HEK293 (cell line): ENCODE results near the gene TM7SF3.
A peak's percentile ranks its signal among the peaks of the same experiment; 100 is the strongest.

Experiments
- BCL11A ChIP-seq: fragments of 450-650 bp; formaldehyde crosslinking; IDR thresholded peaks from 2 replicates; pipeline ENCODE4 v1.5.1; 2016; ENCODE audit warnings: low read depth, missing biosample characterization, missing genetic modification characterization
- GLIS2 ChIP-seq: fragments of 450-650 bp; formaldehyde crosslinking; IDR thresholded peaks from 2 replicates; pipeline ENCODE4 v1.5.1; 2016; ENCODE audit warnings: missing biosample characterization, missing genetic modification characterization
- KLF16 ChIP-seq: fragments of 450-650 bp; formaldehyde crosslinking; IDR thresholded peaks from 2 replicates; pipeline ENCODE4 v1.5.1; 2017; ENCODE audit warnings: missing biosample characterization, missing genetic modification characterization
- KLF7 ChIP-seq: fragments of 450-650 bp; formaldehyde crosslinking; IDR thresholded peaks from 2 replicates; pipeline ENCODE4 v1.5.1; 2016; ENCODE audit warnings: missing biosample characterization, missing genetic modification characterization, borderline replicate concordance
- KLF9 ChIP-seq: fragments of 450-650 bp; formaldehyde crosslinking; IDR thresholded peaks from 2 replicates; pipeline ENCODE4 v1.5.1; 2016; ENCODE audit warnings: missing biosample characterization, missing genetic modification characterization, low read depth
- MYNN ChIP-seq: fragments of 450-650 bp; formaldehyde crosslinking; IDR thresholded peaks from 2 replicates; pipeline ENCODE4 v1.5.1; 2016; ENCODE audit warnings: missing biosample characterization, missing genetic modification characterization, borderline replicate concordance
- PRDM2 ChIP-seq: fragments of 450-650 bp; formaldehyde crosslinking; IDR thresholded peaks from 2 replicates; pipeline ENCODE4 v1.5.1; 2016; ENCODE audit warnings: missing biosample characterization, missing genetic modification characterization, borderline replicate concordance
- RBAK ChIP-seq: fragments of 450-650 bp; formaldehyde crosslinking; IDR thresholded peaks from 2 replicates; pipeline ENCODE4 v1.5.1; 2016; ENCODE audit warnings: missing biosample characterization, missing genetic modification characterization
- SP3 ChIP-seq: fragments of 450-650 bp; formaldehyde crosslinking; IDR thresholded peaks from 2 replicates; pipeline ENCODE4 v1.5.1; 2016; ENCODE audit warnings: missing biosample characterization, missing genetic modification characterization
- SP7 ChIP-seq: fragments of 450-650 bp; formaldehyde crosslinking; IDR thresholded peaks from 2 replicates; pipeline ENCODE4 v1.5.1; 2016; ENCODE audit warnings: missing biosample characterization, missing genetic modification characterization
- YY1 ChIP-seq: fragments of 450-650 bp; formaldehyde crosslinking; IDR thresholded peaks from 2 replicates; pipeline ENCODE4 v1.5.1; 2018; ENCODE audit warnings: missing biosample characterization, missing genetic modification characterization
- ZBTB17 ChIP-seq: fragments of 450-650 bp; formaldehyde crosslinking; IDR thresholded peaks from 2 replicates; pipeline ENCODE4 v1.5.1; 2016; ENCODE audit warnings: missing biosample characterization, missing genetic modification characterization
- ZBTB20 ChIP-seq: fragments of 450-650 bp; formaldehyde crosslinking; IDR thresholded peaks from 2 replicates; pipeline ENCODE4 v1.5.1; 2016; ENCODE audit warnings: missing biosample characterization, missing genetic modification characterization
- ZBTB48 ChIP-seq: fragments of 450-650 bp; formaldehyde crosslinking; IDR thresholded peaks from 2 replicates; pipeline ENCODE4 v1.5.1; 2016; ENCODE audit warnings: missing biosample characterization, missing genetic modification characterization
- ZNF114 ChIP-seq: fragments of 450-650 bp; formaldehyde crosslinking; IDR thresholded peaks from 2 replicates; pipeline ENCODE4 v1.5.0; 2017; ENCODE audit warnings: missing biosample characterization, missing genetic modification characterization
- ZNF132 ChIP-seq: fragments of 450-650 bp; formaldehyde crosslinking; IDR thresholded peaks from 2 replicates; pipeline ENCODE4 v1.5.1; 2017; ENCODE audit warnings: missing biosample characterization, missing genetic modification characterization, borderline replicate concordance
- ZNF16 ChIP-seq: fragments of 450-650 bp; formaldehyde crosslinking; IDR thresholded peaks from 2 replicates; pipeline ENCODE4 v1.5.1; 2016; ENCODE audit warnings: low read depth, missing biosample characterization, missing genetic modification characterization
- ZNF175 ChIP-seq: fragments of 450-650 bp; formaldehyde crosslinking; IDR thresholded peaks from 2 replicates; pipeline ENCODE4 v1.5.1; 2016; ENCODE audit warnings: missing biosample characterization, missing genetic modification characterization
- ZNF2 ChIP-seq: fragments of 450-650 bp; formaldehyde crosslinking; IDR thresholded peaks from 2 replicates; pipeline ENCODE4 v1.5.1; 2016; ENCODE audit warnings: missing biosample characterization, missing genetic modification characterization
- ZNF239 ChIP-seq: fragments of 450-650 bp; formaldehyde crosslinking; IDR thresholded peaks from 2 replicates; pipeline ENCODE4 v1.5.1; 2016; ENCODE audit warnings: missing biosample characterization, missing genetic modification characterization
- ZNF549 ChIP-seq: fragments of 450-650 bp; IDR thresholded peaks from 2 replicates; pipeline ENCODE4 v1.5.1; 2018; ENCODE audit warnings: missing biosample characterization, missing genetic modification characterization, mild to moderate bottlenecking, inconsistent platforms, moderate library complexity
- ZNF623 ChIP-seq: fragments of 450-650 bp; formaldehyde crosslinking; IDR thresholded peaks from 2 replicates; pipeline ENCODE4 v1.5.1; 2016; ENCODE audit warnings: missing biosample characterization, missing genetic modification characterization
- ZNF837 ChIP-seq: fragments of 450-650 bp; formaldehyde crosslinking; IDR thresholded peaks from 2 replicates; pipeline ENCODE4 v1.5.1; 2016; ENCODE audit warnings: missing biosample characterization, missing genetic modification characterization
- TF ChIP-seq, protein P1 (sequence below): fragments of 450-650 bp; formaldehyde crosslinking; IDR thresholded peaks from 2 replicates; pipeline ENCODE4 v1.5.1; 2017; ENCODE audit warnings: missing biosample characterization, missing genetic modification characterization
- TF ChIP-seq, protein P2 (sequence below): fragments of 450-650 bp; formaldehyde crosslinking; IDR thresholded peaks from 2 replicates; pipeline ENCODE4 v1.5.1; 2016; ENCODE audit warnings: missing biosample characterization, missing genetic modification characterization
- TF ChIP-seq, protein P3 (sequence below): IDR thresholded peaks from 2 replicates; pipeline ENCODE4 v1.6.1; 2011; ENCODE audit warnings: mild to moderate bottlenecking, low read depth, low read length, borderline replicate concordance
- TF ChIP-seq, protein P4 (sequence below): fragments of 450-650 bp; formaldehyde crosslinking; IDR thresholded peaks from 2 replicates; pipeline ENCODE4 v1.5.1; 2016; ENCODE audit warnings: missing biosample characterization, missing genetic modification characterization

Gene TM7SF3

DNA sequence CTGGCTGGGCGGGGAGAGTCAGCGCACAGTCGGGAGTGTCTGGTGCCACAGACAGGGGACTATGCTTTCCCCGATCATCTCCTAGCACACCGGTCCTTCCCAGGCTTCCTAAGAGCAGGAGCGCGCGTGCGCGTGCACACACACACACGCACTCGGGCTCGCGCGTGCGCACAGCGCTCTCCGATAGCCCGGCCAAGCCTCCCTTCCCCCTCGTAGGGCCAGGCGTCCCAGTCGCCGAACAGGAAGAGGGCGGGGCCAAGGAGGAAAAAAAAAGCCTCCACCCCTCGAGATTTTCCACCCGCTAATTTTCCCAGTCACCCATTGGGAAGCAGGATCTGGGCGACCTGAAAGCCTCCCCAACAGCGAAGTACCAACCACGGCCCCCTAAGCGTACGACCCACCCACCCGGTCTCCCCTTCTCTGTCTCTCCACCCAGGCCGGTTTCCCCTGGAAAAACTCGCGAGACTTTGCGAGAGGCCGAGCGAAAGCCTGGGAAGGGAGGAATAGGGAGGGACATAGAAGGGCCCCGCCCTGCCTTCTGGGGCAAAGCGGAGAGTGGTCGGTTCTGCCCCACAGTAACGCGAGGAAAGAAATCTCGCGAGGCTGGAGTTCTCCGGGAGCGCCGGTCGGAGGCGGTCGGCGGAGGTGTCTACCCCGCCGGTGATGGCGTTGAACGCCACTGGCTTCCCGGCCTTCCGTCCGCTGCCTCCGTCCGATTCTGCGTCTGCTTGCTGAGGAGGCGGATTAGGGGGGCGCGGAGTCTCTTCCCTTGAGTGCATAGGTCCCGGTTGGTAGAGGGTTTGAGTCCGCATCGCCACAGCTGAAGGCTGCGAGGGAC, 76.1 kb downstream of the TM7SF3 start, which contains the start of the genes FGFR1OP2 and INTS13 (continued):
- TF ChIP-seq, protein P1, sequence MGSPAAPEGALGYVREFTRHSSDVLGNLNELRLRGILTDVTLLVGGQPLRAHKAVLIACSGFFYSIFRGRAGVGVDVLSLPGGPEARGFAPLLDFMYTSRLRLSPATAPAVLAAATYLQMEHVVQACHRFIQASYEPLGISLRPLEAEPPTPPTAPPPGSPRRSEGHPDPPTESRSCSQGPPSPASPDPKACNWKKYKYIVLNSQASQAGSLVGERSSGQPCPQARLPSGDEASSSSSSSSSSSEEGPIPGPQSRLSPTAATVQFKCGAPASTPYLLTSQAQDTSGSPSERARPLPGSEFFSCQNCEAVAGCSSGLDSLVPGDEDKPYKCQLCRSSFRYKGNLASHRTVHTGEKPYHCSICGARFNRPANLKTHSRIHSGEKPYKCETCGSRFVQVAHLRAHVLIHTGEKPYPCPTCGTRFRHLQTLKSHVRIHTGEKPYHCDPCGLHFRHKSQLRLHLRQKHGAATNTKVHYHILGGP (tag by site-specific recombination) = no peak
- TF ChIP-seq YY1 (tag by site-specific recombination) (peak; percentile 63; the same call in 1 of the 2 replicates), ZNF623 (tag by site-specific recombination) (0 out of 2 replicates have a peak, but pooled peaks have one; percentile 14), BCL11A (tag by site-specific recombination) (no peak), GLIS2 (tag by site-specific recombination) (peak; percentile 71), ZNF239 (tag by site-specific recombination) (no peak), ZNF837 (tag by site-specific recombination) (no peak), ZBTB48 (tag by site-specific recombination) (no peak), MYNN (no peak), ZNF132 (tag by site-specific recombination) (no peak), ZNF2 (tag by site-specific recombination) (peak; percentile 62; the same call in 1 of the 2 replicates), ZNF114 (tag by site-specific recombination) (no peak), ZNF175 (tag by site-specific recombination) (no peak), ZBTB17 (tag by site-specific recombination) (peak; percentile 78), KLF7 (peak; percentile 26; the same call in 1 of the 2 replicates), PRDM2 (tag by site-specific recombination) (no peak), ZBTB20 (tag by site-specific recombination) (no peak), RBAK (no peak), ZNF549 (tag by site-specific recombination) (no peak), KLF16 (peak; percentile 81), ZNF16 (tag by site-specific recombination) (no peak), SP3 (peak; percentile 89), SP7 (tag by site-specific recombination) (peak; percentile 66), KLF9 (tag by site-specific recombination) (peak; percentile 72)
- TF ChIP-seq, protein P2, sequence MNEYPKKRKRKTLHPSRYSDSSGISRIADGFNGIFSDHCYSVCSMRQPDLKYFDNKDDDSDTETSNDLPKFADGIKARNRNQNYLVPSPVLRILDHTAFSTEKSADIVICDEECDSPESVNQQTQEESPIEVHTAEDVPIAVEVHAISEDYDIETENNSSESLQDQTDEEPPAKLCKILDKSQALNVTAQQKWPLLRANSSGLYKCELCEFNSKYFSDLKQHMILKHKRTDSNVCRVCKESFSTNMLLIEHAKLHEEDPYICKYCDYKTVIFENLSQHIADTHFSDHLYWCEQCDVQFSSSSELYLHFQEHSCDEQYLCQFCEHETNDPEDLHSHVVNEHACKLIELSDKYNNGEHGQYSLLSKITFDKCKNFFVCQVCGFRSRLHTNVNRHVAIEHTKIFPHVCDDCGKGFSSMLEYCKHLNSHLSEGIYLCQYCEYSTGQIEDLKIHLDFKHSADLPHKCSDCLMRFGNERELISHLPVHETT = peak; percentile 47; the same call in 1 of the 2 replicates
- TF ChIP-seq, protein P3, sequence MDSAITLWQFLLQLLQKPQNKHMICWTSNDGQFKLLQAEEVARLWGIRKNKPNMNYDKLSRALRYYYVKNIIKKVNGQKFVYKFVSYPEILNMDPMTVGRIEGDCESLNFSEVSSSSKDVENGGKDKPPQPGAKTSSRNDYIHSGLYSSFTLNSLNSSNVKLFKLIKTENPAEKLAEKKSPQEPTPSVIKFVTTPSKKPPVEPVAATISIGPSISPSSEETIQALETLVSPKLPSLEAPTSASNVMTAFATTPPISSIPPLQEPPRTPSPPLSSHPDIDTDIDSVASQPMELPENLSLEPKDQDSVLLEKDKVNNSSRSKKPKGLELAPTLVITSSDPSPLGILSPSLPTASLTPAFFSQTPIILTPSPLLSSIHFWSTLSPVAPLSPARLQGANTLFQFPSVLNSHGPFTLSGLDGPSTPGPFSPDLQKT = no peak
- TF ChIP-seq, protein P4, sequence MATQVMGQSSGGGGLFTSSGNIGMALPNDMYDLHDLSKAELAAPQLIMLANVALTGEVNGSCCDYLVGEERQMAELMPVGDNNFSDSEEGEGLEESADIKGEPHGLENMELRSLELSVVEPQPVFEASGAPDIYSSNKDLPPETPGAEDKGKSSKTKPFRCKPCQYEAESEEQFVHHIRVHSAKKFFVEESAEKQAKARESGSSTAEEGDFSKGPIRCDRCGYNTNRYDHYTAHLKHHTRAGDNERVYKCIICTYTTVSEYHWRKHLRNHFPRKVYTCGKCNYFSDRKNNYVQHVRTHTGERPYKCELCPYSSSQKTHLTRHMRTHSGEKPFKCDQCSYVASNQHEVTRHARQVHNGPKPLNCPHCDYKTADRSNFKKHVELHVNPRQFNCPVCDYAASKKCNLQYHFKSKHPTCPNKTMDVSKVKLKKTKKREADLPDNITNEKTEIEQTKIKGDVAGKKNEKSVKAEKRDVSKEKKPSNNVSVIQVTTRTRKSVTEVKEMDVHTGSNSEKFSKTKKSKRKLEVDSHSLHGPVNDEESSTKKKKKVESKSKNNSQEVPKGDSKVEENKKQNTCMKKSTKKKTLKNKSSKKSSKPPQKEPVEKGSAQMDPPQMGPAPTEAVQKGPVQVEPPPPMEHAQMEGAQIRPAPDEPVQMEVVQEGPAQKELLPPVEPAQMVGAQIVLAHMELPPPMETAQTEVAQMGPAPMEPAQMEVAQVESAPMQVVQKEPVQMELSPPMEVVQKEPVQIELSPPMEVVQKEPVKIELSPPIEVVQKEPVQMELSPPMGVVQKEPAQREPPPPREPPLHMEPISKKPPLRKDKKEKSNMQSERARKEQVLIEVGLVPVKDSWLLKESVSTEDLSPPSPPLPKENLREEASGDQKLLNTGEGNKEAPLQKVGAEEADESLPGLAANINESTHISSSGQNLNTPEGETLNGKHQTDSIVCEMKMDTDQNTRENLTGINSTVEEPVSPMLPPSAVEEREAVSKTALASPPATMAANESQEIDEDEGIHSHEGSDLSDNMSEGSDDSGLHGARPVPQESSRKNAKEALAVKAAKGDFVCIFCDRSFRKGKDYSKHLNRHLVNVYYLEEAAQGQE (tag by site-specific recombination) = peak; percentile 24; the same call in 1 of the 2 replicates
